A673 (cell line): ENCODE results near the gene NCLN. TPM values are rescaled to one million over a fixed set of nuclear protein-coding genes. Genes with fewer than 3 reads are reported as not detected.
A peak's percentile ranks its signal among the peaks of the same experiment; 100 is the strongest.

Experiments
- BruUV-seq: library from RNA; stranded (reverse); fragments of 400-500 nt; replicated peaks from 2 replicates; lab custom pipeline; 2021; lab: Mats Ljungman, UMichigan
- CTCF ChIA-PET: fragments of 300-600 bp; sonication (Branson Sonifier 250); formaldehyde crosslinking; loops from one replicate; lab custom pipeline; 2022; ENCODE audit warnings: antibody characterized with exemption; lab: Charles Lee
- POLR2A ChIA-PET: fragments of 300-600 bp; sonication (Branson Sonifier 250); formaldehyde crosslinking; loops from one replicate; lab custom pipeline; 2022; ENCODE audit warnings: antibody characterized with exemption; ENCODE audit not compliant: low non-redundant PET; lab: Charles Lee
- DNase-seq: peaks from one replicate; pipeline ENCODE4 v3.0.0-alpha.2; 2015; ENCODE audit warnings: low spot score
- H3K27ac ChIP-seq: fragments of 200-600 bp; sonication (generic); 2 replicates; pipeline ENCODE4 v1.5.1; 2016; ENCODE audit warnings: mixed run types, low read depth, mild to moderate bottlenecking, mixed read lengths, antibody characterized with exemption, low read length; ENCODE audit not compliant: poor library complexity, severe bottlenecking
- H3K27me3 ChIP-seq: fragments of 200-600 bp; sonication (generic); replicated peaks from 2 replicates; pipeline ENCODE4 v1.6.1; 2017; ENCODE audit warnings: mixed run types, low read depth, mild to moderate bottlenecking, mixed read lengths, antibody characterized with exemption, low read length; ENCODE audit not compliant: insufficient read depth, poor library complexity
- H3K36me3 ChIP-seq: fragments of 200-600 bp; sonication (generic); 2 replicates; pipeline ENCODE4 v1.6.1; 2016; ENCODE audit warnings: mixed run types, mild to moderate bottlenecking, mixed read lengths, antibody characterized with exemption, low read length; ENCODE audit not compliant: insufficient read depth, poor library complexity, severe bottlenecking
- H3K4me1 ChIP-seq: fragments of 200-600 bp; sonication (generic); 2 replicates; pipeline ENCODE4 v1.6.1; 2017; ENCODE audit warnings: mixed run types, mild to moderate bottlenecking, mixed read lengths, antibody characterized with exemption, low read length; ENCODE audit not compliant: insufficient read depth, poor library complexity, severe bottlenecking
- H3K4me3 ChIP-seq: fragments of 200-600 bp; sonication (generic); 2 replicates; pipeline ENCODE4 v1.5.1; 2016; ENCODE audit warnings: low read depth, mixed run types, mild to moderate bottlenecking, mixed read lengths, low read length; ENCODE audit not compliant: poor library complexity, severe bottlenecking
- H3K9me3 ChIP-seq: fragments of 200-600 bp; sonication (generic); 2 replicates; pipeline ENCODE4 v1.6.1; 2016; ENCODE audit warnings: mixed run types, low read depth, mild to moderate bottlenecking, mixed read lengths, antibody characterized with exemption, low read length; ENCODE audit not compliant: poor library complexity, severe bottlenecking
- EZH2 ChIP-seq: fragments of 200-600 bp; sonication (generic); IDR thresholded peaks from 2 replicates; pipeline ENCODE4 v1.6.1; 2017; ENCODE audit warnings: borderline replicate concordance, low read depth, mild to moderate bottlenecking, mixed read lengths, antibody characterized with exemption, low read length; ENCODE audit not compliant: poor library complexity, severe bottlenecking
- intact Hi-C: fragments of 100-400 bp; cut with micrococcal nuclease; formaldehyde crosslinking; loops from one replicate; pipeline ENCODE4 v1.10.0; 2022; ENCODE audit not compliant: unreplicated experiment
- total RNA-seq: library from RNA; stranded (reverse); gene quantifications from 2 replicates; pipeline ENCODE4 v1.2.3, GENCODE V29; 2021
- TF ChIP-seq, protein P1 (sequence below): fragments of 300-800, 200-600 bp; sonication (generic); conservative IDR thresholded peaks from 2 replicates; pipeline ENCODE4 v1.5.1; 2017; ENCODE audit warnings: low read depth, mild to moderate bottlenecking, antibody characterized with exemption, low read length, moderate library complexity, mixed read lengths

NCLN gene
- total RNA-seq, 1 experiment from 2014 or later: 122 TPM

DNA sequence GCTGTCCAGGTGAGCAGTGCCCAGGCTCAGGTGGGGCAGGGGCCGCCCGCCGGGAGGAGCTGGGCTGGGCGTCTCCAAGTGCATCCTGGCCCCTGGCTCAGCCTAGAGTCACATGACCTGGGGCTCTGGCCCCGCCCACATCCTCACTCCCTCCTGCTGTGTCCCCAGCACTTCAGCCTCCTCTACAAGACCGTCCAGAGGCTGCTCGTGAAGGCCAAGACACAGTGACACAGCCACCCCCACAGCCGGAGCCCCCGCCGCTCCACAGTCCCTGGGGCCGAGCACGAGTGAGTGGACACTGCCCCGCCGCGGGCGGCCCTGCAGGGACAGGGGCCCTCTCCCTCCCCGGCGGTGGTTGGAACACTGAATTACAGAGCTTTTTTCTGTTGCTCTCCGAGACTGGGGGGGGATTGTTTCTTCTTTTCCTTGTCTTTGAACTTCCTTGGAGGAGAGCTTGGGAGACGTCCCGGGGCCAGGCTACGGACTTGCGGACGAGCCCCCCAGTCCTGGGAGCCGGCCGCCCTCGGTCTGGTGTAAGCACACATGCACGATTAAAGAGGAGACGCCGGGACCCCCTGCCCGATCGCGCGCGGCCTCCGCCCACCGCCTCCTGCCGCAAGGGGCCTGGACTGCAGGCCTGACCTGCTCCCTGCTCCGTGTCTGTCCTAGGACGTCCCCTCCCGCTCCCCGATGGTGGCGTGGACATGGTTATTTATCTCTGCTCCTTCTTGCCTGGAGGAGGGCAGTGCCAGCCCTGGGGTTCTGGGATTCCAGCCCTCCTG lies 21.9 kb downstream of the NCLN start:
- DNase-seq: peak; percentile 41
- intact Hi-C loops: no loop called here
- CTCF ChIA-PET: no interaction called here
- TF ChIP-seq, protein P1, sequence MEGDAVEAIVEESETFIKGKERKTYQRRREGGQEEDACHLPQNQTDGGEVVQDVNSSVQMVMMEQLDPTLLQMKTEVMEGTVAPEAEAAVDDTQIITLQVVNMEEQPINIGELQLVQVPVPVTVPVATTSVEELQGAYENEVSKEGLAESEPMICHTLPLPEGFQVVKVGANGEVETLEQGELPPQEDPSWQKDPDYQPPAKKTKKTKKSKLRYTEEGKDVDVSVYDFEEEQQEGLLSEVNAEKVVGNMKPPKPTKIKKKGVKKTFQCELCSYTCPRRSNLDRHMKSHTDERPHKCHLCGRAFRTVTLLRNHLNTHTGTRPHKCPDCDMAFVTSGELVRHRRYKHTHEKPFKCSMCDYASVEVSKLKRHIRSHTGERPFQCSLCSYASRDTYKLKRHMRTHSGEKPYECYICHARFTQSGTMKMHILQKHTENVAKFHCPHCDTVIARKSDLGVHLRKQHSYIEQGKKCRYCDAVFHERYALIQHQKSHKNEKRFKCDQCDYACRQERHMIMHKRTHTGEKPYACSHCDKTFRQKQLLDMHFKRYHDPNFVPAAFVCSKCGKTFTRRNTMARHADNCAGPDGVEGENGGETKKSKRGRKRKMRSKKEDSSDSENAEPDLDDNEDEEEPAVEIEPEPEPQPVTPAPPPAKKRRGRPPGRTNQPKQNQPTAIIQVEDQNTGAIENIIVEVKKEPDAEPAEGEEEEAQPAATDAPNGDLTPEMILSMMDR: no peak
- TF ChIP-seq EZH2: no peak
- POLR2A ChIA-PET: interaction anchor here (0.5 kb wide), 1 partner anchor 262 kb away, joined by 7 read pairs; no protein-coding TSS in a partner anchor
- no peaks in the 10 kb centered on the region for H3K27me3 ChIP-seq
- H3K27ac ChIP-seq: no peak overlapping the region
- H3K4me1 ChIP-seq: no peaks in the 10 kb centered on the region
- BruUV-seq: no TSS peak
- no peaks in the 10 kb centered on the region for H3K9me3 ChIP-seq
- peaks cover 31% of the 10 kb centered on the region for H3K36me3 ChIP-seq
- no peak overlapping the region for H3K4me3 ChIP-seq

DNA sequence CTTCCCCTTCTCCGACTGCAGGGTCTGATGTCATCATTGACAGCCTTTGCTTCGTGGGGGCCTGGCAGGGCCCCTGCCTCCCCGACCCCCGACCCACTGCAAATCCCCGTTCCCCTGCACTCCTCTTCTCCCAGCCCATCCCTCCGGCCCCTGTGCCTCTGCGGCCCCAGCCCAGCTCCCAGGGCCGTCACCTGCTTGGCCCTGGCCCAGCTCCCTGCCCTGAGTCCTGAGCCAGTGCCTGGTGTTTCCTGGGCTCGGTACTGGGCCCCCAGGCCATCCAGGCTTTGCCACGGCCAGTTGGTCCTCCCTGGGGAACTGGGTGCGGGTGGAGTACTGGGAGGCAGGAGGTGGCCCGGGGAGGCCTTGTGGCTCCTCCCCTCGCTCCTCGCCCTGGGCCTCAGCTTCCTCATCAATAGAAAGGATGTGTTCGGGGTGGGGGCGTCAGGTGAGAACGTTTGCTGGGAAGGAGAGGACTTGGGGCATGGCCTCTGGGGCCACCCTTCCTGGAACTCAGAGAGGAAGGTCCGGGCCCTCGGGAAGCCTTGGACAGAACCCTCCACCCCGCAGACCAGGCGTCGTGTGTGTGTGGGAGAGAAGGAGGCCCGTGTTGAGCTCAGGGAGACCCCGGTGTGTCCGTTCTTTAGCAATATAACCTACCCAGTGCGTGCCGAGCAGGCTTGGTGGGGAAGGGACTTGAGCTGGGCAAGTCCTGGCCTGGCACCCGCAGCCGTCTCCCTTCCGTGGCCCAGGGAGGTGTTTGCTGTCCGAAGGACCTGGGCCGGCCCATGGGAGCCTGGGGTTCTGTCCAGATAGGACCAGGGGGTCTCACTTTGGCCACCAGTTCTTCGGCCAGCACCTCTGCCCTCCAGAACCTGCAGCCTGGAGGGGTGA lies 22.8 kb downstream of the NCLN start:
- H3K9me3 ChIP-seq: no peaks in the 10 kb centered on the region
- CTCF ChIA-PET: no interaction called here
- no peaks in the 10 kb centered on the region for H3K27me3 ChIP-seq
- no peak for TF ChIP-seq EZH2
- TF ChIP-seq, protein P1: no peak
- no peak overlapping the region for H3K27ac ChIP-seq
- POLR2A ChIA-PET: no interaction called here
- no peaks in the 10 kb centered on the region for H3K4me1 ChIP-seq
- DNase-seq: no peak
- H3K4me3 ChIP-seq: no peak overlapping the region
- H3K36me3 ChIP-seq: peaks cover 31% of the 10 kb centered on the region
- BruUV-seq: TSS peak; percentile 68
- intact Hi-C loops: no loop called here

DNA sequence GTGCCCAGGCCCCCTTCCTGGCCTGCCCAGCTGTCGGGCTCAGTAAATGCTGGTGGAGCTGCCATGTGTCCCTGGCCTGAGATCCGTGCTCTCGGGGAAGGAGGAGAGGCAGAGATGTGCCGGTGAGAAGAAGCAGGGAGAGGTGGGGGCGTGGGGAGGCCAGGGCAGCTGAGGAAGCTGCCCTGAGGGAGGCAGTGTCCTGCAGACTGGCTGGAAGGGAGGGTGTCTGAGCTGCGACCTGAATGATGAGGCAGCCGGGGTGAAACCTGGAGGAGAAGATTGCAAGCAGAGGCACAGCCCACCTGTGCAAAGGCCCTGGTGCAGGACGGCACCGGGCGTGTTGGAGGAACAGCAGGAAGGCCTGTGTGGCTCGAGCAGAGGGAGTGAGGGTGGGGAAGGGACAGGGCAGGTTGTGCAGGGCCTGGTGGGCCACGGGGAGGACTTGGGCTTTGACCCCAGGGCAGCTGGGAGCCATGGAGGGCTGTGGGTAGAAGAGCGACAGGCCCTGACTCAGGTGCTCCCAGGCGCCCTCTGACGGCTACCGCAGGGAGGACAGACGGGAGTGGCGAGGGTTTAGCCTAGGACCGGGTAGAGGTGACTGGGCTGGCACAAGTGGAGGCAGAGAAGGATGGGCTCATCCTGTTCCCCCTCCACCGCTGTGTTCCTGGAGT lies 24.8 kb downstream of the NCLN start:
- ChIA-PET POLR2A (no interaction called here), CTCF (interaction anchor here (0.6 kb wide), 1 partner anchor 253 kb away, joined by 5 read pairs; no protein-coding TSS in a partner anchor)
- no TSS peak for BruUV-seq
- DNase-seq: peak; percentile 50
- Histone ChIP-seq H3K36me3 (peaks cover 24% of the 10 kb centered on the region), H3K4me1 (no peaks in the 10 kb centered on the region), H3K4me3 (no peak overlapping the region), H3K27me3 (no peaks in the 10 kb centered on the region), H3K27ac (no peak overlapping the region), H3K9me3 (no peaks in the 10 kb centered on the region)
- TF ChIP-seq, protein P1: peak; percentile 72
- no peak for TF ChIP-seq EZH2
- intact Hi-C loops: no loop called here
